ENCODE data around the gene CFHR2. TPM values are rescaled to one million over a fixed set of nuclear protein-coding genes. Genes with fewer than 3 reads are reported as not detected.
"Not testable (repeated sequence)": the region's sequence is repeated elsewhere in the genome, so short reads cannot be mapped to it uniquely, and the experiment has no call there.

CFHR2 gene
- total RNA-seq, 1 donor from 2014 or later: not detected

- H3K4me1 ChIP-seq: no peaks in the 10 kb centered on the region
- H3K4me3 ChIP-seq: no peak overlapping the region
- no peaks in the 10 kb centered on the region for H3K27me3 ChIP-seq
- H3K36me3 ChIP-seq: no peaks in the 10 kb centered on the region
- intact Hi-C loops (cut with DNase I): no loop called here
- no peak for DNase-seq (ENCODE audit: low spot score in 2 of 2)
- no peaks in the 10 kb centered on the region for H3K9me3 ChIP-seq
- no peak overlapping the region for H3K27ac ChIP-seq
- no peak for TF ChIP-seq CTCF (IDR thresholded peaks at IDR 0.05)
Measured at GRCh38 chr1:196970182-196970581, 26.6 kb downstream of the CFHR2 start.

GRCh38 chr1:196976278-196976677 lies 32.7 kb downstream of the CFHR2 start:
- DNase-seq (ENCODE audit: low spot score in 2 of 2): no peak
- Histone ChIP-seq H3K9me3 (no peaks in the 10 kb centered on the region), H3K36me3 (no peaks in the 10 kb centered on the region), H3K27ac (no peak overlapping the region), H3K4me1 (no peaks in the 10 kb centered on the region), H3K4me3 (no peak overlapping the region), H3K27me3 (no peaks in the 10 kb centered on the region)
- intact Hi-C loops (cut with DNase I): no loop called here
- TF ChIP-seq CTCF (IDR thresholded peaks at IDR 0.05): no peak

- DNase-seq (ENCODE audit: low spot score in 2 of 2): no peak
- no peaks in the 10 kb centered on the region for H3K27me3 ChIP-seq
- no peak within 1 kb of the TSS for H3K4me3 ChIP-seq
- H3K27ac ChIP-seq: no peak within 1 kb of the TSS
- H3K4me1 ChIP-seq: no peaks in the 10 kb centered on the region
- no peaks in the 10 kb centered on the region for H3K9me3 ChIP-seq
- no peaks in the 10 kb centered on the region for H3K36me3 ChIP-seq
- intact Hi-C loops (cut with DNase I): no loop called here
- TF ChIP-seq CTCF (IDR thresholded peaks at IDR 0.05): no peak
Measured at GRCh38 chr1:196977278-196977677, 33.7 kb downstream of the CFHR2 start, which contains the start of gene CFHR5. Gene CFHR5, plus strand, starts transcription at chr1:196977556. Its CDS starts 109 bp downstream, at chr1:196977665.

- Histone ChIP-seq H3K4me1 (no peaks in the 10 kb centered on the region), H3K27me3 (no peaks in the 10 kb centered on the region), H3K9me3 (no peaks in the 10 kb centered on the region), H3K4me3 (no peak overlapping the region), H3K36me3 (no peaks in the 10 kb centered on the region), H3K27ac (no peak overlapping the region)
- intact Hi-C loops (cut with DNase I): no loop called here
- DNase-seq (ENCODE audit: low spot score in 2 of 2): no peak
- TF ChIP-seq CTCF (IDR thresholded peaks at IDR 0.05): no peak
Measured at GRCh38 chr1:196980859-196981258, 37.3 kb downstream of the CFHR2 start.

- H3K36me3 ChIP-seq; H3K27me3 ChIP-seq; H3K27ac ChIP-seq; intact Hi-C loops (cut with DNase I); H3K9me3 ChIP-seq; DNase-seq (ENCODE audit: low spot score in 2 of 2); H3K4me3 ChIP-seq; H3K4me1 ChIP-seq: not testable (repeated sequence)
Measured at GRCh38 chr1:196982247-196982646, 38.7 kb downstream of the CFHR2 start.

GRCh38 chr1:196991919-196992651 lies 48.5 kb downstream of the CFHR2 start:
- H3K9me3 ChIP-seq; H3K36me3 ChIP-seq; H3K4me3 ChIP-seq; intact Hi-C loops (cut with DNase I); H3K27ac ChIP-seq; H3K27me3 ChIP-seq; DNase-seq (ENCODE audit: low spot score in 2 of 2); H3K4me1 ChIP-seq: not testable (repeated sequence)

- intact Hi-C loops (cut with DNase I): no loop called here
- Histone ChIP-seq H3K4me1 (no peaks in the 10 kb centered on the region), H3K9me3 (no peaks in the 10 kb centered on the region), H3K27ac (no peak overlapping the region), H3K27me3 (no peaks in the 10 kb centered on the region), H3K36me3 (no peaks in the 10 kb centered on the region), H3K4me3 (no peak overlapping the region)
- no peak for TF ChIP-seq CTCF (IDR thresholded peaks at IDR 0.05)
- no peak for DNase-seq (ENCODE audit: low spot score in 2 of 2)
Measured at GRCh38 chr1:196993916-196994315, 50.4 kb downstream of the CFHR2 start.
